IPS DF 6.9 (cell line): ENCODE results near the gene OR10A6.

Experiments
- DNase-seq: peaks from one replicate; pipeline ENCODE4 v3.0.0-alpha.2; 2013; ENCODE audit warnings: low read depth, low spot score
- H3K27ac ChIP-seq: one replicate; pipeline ENCODE4 v1.5.1; 2013; ENCODE audit warnings: low read length, control low read depth
- H3K27me3 ChIP-seq: 2 replicates; pipeline ENCODE4 v1.6.1; 2013; ENCODE audit warnings: mild to moderate bottlenecking, low read length; ENCODE audit not compliant: control insufficient read depth, insufficient read depth
- H3K36me3 ChIP-seq: 2 replicates; pipeline ENCODE4 v1.6.1; 2013; ENCODE audit warnings: low read length; ENCODE audit not compliant: control insufficient read depth, insufficient read depth
- H3K4me1 ChIP-seq: 2 replicates; pipeline ENCODE4 v1.6.1; 2013; ENCODE audit warnings: low read length; ENCODE audit not compliant: control insufficient read depth, insufficient read depth
- H3K4me3 ChIP-seq: 2 replicates; pipeline ENCODE4 v1.5.1; 2013; ENCODE audit warnings: mild to moderate bottlenecking, low read length
- H3K9me3 ChIP-seq: 2 replicates; pipeline ENCODE4 v1.6.1; 2013; ENCODE audit warnings: low read length, inconsistent platforms; ENCODE audit not compliant: control insufficient read depth, insufficient read depth
- WGBS: extraction: QIAGEN DNeasy Blood & Tissue Kit; methylation state at CpG from one replicate; pipeline ENCODE4 v1.1.7; 2013; ENCODE audit warnings: mixed read lengths, missing lambda C conversion rate; ENCODE audit not compliant: insufficient read length, insufficient coverage; 5-methylcytosine and 5-hydroxymethylcytosine counted together

OR10A6 gene

DNA sequence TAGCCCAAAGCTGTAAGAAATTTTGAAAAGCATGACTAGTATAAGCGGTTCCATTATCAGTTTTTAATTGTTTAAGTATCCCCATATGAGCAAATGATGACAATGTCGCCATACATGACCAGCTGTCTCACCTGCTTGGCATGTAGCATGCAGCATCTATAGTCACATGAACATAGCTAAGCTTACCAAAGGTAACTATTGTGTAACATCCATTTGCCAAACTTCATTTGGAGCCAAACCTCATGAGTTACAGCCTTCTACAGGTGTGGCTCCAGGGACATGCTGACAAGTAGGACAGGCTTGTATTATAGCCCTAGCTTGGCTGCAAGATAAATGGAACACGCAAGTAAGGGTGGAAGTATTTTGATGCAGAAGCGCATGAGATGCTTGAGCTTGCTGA, 30.4 kb downstream of the OR10A6 start:
- H3K27me3 ChIP-seq = no peaks in the 10 kb centered on the region
- no peaks in the 10 kb centered on the region for H3K36me3 ChIP-seq
- no peak overlapping the region for H3K4me3 ChIP-seq
- no peak overlapping the region for H3K27ac ChIP-seq
- DNase-seq = no peak
- H3K9me3 ChIP-seq = no peaks in the 10 kb centered on the region
- H3K4me1 ChIP-seq = no peaks in the 10 kb centered on the region; the same call in 1 of the 2 replicates
- WGBS = no CpG with 5 or more reads among the region's 4 CpGs

GRCh38 chr11:7899418-7899817, 31.6 kb downstream of the OR10A6 start:
- Histone ChIP-seq H3K36me3 (no peaks in the 10 kb centered on the region), H3K4me1 (no peaks in the 10 kb centered on the region), H3K27me3 (no peaks in the 10 kb centered on the region), H3K9me3 (no peaks in the 10 kb centered on the region), H3K4me3 (no peak overlapping the region), H3K27ac (no peak overlapping the region)
- no CpG with 5 or more reads among the region's 4 CpGs for WGBS
- DNase-seq = no peak

GRCh38 chr11:7898666-7899283, 32.3 kb downstream of the OR10A6 start:
- H3K4me1 ChIP-seq = no peaks in the 10 kb centered on the region
- H3K9me3 ChIP-seq = no peaks in the 10 kb centered on the region
- H3K27ac ChIP-seq = no peak overlapping the region
- DNase-seq = no peak
- no CpG with 5 or more reads among the region's 5 CpGs for WGBS
- H3K4me3 ChIP-seq = no peak overlapping the region
- no peaks in the 10 kb centered on the region for H3K27me3 ChIP-seq
- H3K36me3 ChIP-seq = no peaks in the 10 kb centered on the region

DNA sequence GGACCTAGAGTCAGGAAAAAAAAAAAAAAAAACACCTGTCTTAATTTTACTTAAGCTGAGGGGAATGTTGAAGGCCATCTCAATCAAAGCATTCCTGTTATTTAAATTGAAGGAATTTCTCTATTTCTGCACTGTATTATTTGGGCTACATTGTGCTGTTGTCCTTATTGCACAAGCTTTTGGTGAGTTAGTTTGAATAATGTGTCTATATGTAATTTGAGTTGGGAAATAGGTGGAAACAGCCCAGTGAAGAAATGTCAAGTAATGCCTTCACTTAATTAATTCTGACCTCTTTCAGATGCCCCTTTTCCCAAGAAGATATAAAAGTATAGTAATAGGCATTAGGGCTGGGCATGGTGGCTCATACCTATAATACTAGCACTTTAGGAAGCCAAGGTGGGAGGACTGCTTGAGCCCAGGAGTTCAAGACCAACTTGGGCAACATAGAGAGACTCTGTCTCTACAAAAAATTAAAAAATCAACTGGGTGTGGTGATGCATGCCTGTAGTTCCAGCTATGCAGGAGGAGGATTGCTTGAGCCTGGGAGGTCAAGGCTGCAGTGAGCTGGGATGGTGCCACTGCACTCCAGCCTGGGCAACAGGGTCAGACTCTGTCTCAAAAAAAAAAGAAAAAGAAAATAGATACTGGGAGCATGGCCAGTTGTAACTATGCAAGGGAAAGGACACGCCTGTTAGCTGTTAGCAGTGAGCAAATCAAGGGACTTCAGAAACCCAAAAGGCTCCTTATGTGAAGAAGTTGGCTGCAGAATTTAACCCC, 34.9 kb downstream of the OR10A6 start:
- Histone ChIP-seq H3K9me3 (no peaks in the 10 kb centered on the region), H3K36me3 (no peaks in the 10 kb centered on the region), H3K27me3 (no peaks in the 10 kb centered on the region), H3K27ac (no peak overlapping the region), H3K4me1 (no peaks in the 10 kb centered on the region), H3K4me3 (no peak overlapping the region)
- no CpG with 5 or more reads among the region's 1 CpG for WGBS
- no peak for DNase-seq

DNA sequence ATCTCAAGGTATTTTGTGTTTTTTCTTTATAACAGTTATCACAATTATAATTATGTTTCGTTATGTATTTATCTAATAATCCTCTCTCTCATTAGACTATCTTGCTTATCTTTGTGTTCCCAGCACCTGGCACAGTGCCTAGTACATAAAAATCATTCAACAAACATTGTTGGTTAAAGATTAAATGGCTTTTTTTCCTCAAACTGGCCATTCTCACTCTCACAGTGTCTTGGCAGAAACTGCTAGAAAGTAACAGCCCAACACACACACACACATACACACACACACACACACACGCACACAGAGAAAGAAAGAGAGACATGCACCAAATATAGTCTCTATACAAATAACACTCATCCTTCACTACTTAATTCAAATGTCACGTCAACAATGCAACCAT, 36.8 kb downstream of the OR10A6 start:
- no peak overlapping the region for H3K27ac ChIP-seq
- no peaks in the 10 kb centered on the region for H3K36me3 ChIP-seq
- 100% methylated on average over 1 of the region's 3 CpGs for WGBS
- no peak overlapping the region for H3K4me3 ChIP-seq
- no peaks in the 10 kb centered on the region for H3K27me3 ChIP-seq
- H3K9me3 ChIP-seq = no peaks in the 10 kb centered on the region
- H3K4me1 ChIP-seq = no peaks in the 10 kb centered on the region
- DNase-seq = no peak

- Histone ChIP-seq H3K4me3 (no peak overlapping the region), H3K4me1 (no peaks in the 10 kb centered on the region), H3K9me3 (no peaks in the 10 kb centered on the region), H3K36me3 (no peaks in the 10 kb centered on the region), H3K27me3 (no peaks in the 10 kb centered on the region), H3K27ac (no peak overlapping the region)
- WGBS = no CpG with 5 or more reads among the region's 2 CpGs
- no peak for DNase-seq
Measured at GRCh38 chr11:7893796-7894195, 37.3 kb downstream of the OR10A6 start.

- no peak overlapping the region for H3K27ac ChIP-seq
- DNase-seq = no peak
- no peaks in the 10 kb centered on the region for H3K36me3 ChIP-seq
- H3K27me3 ChIP-seq = no peaks in the 10 kb centered on the region
- no peak overlapping the region for H3K4me3 ChIP-seq
- H3K4me1 ChIP-seq = no peaks in the 10 kb centered on the region
- H3K9me3 ChIP-seq = no peaks in the 10 kb centered on the region
- WGBS = no CpG with 5 or more reads among the region's 2 CpGs
Measured at GRCh38 chr11:7892840-7893254, 38.2 kb downstream of the OR10A6 start.

- Histone ChIP-seq H3K4me1 (no peaks in the 10 kb centered on the region), H3K9me3 (no peaks in the 10 kb centered on the region), H3K4me3 (no peak overlapping the region), H3K27ac (no peak overlapping the region), H3K36me3 (no peaks in the 10 kb centered on the region), H3K27me3 (no peaks in the 10 kb centered on the region)
- DNase-seq = no peak
- no CpG with 5 or more reads among the region's 6 CpGs for WGBS
Measured at GRCh38 chr11:7892059-7892699, 38.9 kb downstream of the OR10A6 start.

- Histone ChIP-seq H3K36me3 (no peaks in the 10 kb centered on the region), H3K9me3 (no peaks in the 10 kb centered on the region), H3K4me3 (no peak overlapping the region), H3K27ac (no peak overlapping the region), H3K4me1 (no peaks in the 10 kb centered on the region), H3K27me3 (no peaks in the 10 kb centered on the region)
- no CpG with 5 or more reads among the region's 6 CpGs for WGBS
- no peak for DNase-seq
Measured at GRCh38 chr11:7890417-7891172, 40.5 kb downstream of the OR10A6 start.

DNA sequence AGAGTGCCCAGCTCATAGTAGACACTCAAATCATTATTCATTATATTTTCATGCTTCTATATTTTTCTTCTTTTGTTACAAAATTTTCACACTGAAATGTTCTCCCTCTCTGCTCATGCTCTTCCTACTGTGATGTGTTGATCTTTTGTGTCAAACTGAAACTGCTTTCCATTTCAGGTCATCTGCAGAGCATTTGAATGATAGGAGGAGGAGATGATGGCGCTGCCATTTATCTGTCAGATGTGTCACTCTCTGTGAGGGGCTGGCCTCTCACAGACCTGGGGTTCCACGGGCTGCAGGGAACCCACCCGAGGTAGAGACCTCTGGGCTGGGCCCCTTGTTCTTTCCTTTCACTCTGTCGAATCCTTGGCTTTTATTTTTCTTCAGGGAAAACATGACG, 41.1 kb downstream of the OR10A6 start:
- WGBS = no CpG with 5 or more reads among the region's 5 CpGs
- H3K27ac ChIP-seq = no peak overlapping the region

More for the DNA sequence above, 41.1 kb downstream of the OR10A6 start:
- no peak for DNase-seq
- no peaks in the 10 kb centered on the region for H3K27me3 ChIP-seq
- H3K4me3 ChIP-seq = no peak overlapping the region
- H3K36me3 ChIP-seq = no peaks in the 10 kb centered on the region
- H3K4me1 ChIP-seq = no peaks in the 10 kb centered on the region
- H3K9me3 ChIP-seq = no peaks in the 10 kb centered on the region
